Measurements from ENCODE around the gene RNF121. TPM values are rescaled to one million over a fixed set of nuclear protein-coding genes. Genes with fewer than 3 reads are reported as not detected.

Gene RNF121
- total and polyA plus RNA-seq, 2 donors (not counting 1 experiment from before 2014, with no cell fraction given): 31.7 to 56.0 TPM

DNA sequence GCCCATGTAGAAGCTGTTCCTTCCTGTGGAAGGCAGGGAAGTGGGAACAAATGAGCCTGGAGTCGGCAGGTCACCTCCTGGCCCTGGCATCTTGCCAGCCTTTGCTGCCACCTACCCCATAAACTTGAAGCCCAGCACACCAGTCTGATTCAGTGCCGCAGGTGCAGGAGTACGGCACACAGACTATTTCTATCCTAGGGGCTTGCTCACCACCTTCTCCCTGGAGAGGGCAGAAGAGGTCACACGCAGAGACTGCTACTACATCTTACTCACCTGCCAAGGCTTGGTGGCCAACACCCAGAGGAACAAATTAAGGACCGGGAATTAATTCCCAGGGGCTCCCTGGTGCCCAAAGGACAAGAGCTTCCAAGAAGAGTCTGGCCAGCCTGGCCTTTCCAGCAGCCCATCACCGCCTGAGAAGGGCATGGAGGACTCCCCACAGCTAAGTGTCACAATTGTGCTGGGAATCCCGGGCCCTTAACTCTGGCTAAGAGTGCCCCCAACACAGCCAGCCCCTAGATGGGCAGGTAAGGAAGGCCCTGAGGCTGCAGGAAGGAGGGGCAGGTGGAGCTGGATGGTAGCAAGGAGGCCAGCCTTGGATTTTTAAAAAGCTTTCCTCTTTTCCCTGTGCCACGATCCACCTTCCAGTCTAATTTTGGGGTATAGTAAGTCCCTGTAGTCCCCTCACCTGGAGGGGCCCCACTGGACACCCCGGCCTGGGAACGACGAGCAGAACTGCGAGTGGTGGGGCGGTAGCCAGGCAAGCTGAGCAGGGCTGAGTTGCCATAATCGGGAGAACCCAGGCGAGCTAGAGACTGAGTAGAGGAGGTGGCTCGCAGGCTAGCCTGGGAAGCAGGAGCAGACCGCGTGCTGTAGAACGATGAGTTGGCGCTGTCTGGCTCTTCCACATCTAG is 76.8 kb downstream of the RNF121 start:
- POLR2A ChIA-PET: no interaction called here

More for the DNA sequence above, 76.8 kb downstream of the RNF121 start:
- Histone ChIP-seq H3K27me3 (replicated peaks in 1 of 4; ENCODE audit: control extremely low read depth in 1 of 4, control insufficient read depth in 3 of 4, insufficient read depth in 4 of 4, low read length in 3 of 4) (no peaks in the 10 kb centered on the region), H2AFZ (ENCODE audit: insufficient read depth, low read depth, low read length, poor library complexity, severe bottlenecking) (no peak overlapping the region), H3K4me3 (ENCODE audit: control extremely low read depth in 1 of 5, extremely low read depth in 1 of 5, insufficient read depth in 1 of 5, low read depth in 2 of 5, low read length in 4 of 5) (no peak overlapping the region), H3K4me2 (replicated peaks; ENCODE audit: low read depth, low read length, poor library complexity, severe bottlenecking) (no peak overlapping the region), H4K20me1 (ENCODE audit: control insufficient read depth, insufficient read depth, low read length, poor library complexity, severe bottlenecking) (peaks cover 21% of the 10 kb centered on the region), H3K9ac (ENCODE audit: low read length) (no peak overlapping the region), H3K9me3 (ENCODE audit: control extremely low read depth in 1 of 3, control insufficient read depth in 2 of 3, insufficient read depth in 1 of 3, low read length in 2 of 3) (no peaks in the 10 kb centered on the region), H3K79me2 (ENCODE audit: control insufficient read depth, insufficient read depth, low read length) (no peaks in the 10 kb centered on the region), H3K4me1 (ENCODE audit: control insufficient read depth in 2 of 2, insufficient read depth in 2 of 2, low read length in 2 of 2) (no peaks in the 10 kb centered on the region), H3K27ac (ENCODE audit: low read length in 2 of 2) (no peak overlapping the region), H3K36me3 (replicated peaks in 1 of 2; ENCODE audit: control extremely low read depth in 1 of 2, control insufficient read depth in 1 of 2, extremely low read depth in 1 of 2, insufficient read depth in 2 of 2, low read length in 1 of 2) (peaks cover 2 to 93% of the 10 kb centered on the region in 2 experiments)
- Mint-ChIP-seq H3K27ac (peak overlapping the region; percentile 32), H3K27me3 (no peaks in the 10 kb centered on the region), H3K4me3 (no peak overlapping the region), H3K4me1 (peaks cover 6% of the 10 kb centered on the region), H3K9me3 (ENCODE audit: insufficient read depth) (no peaks in the 10 kb centered on the region)
- 96% methylated on average over 19 of the region's 20 CpGs for WGBS (ENCODE audit: insufficient coverage)
- no peak for ATAC-seq (ENCODE audit: low read depth)
- CTCF ChIA-PET: interaction anchor here (0.7 to 1.6 kb wide), 4 partner anchors 10 to 27 kb away, joined by 3 to 4 read pairs (median 4); no protein-coding TSS in a partner anchor
- no peak for TF ChIP-seq EZH2 (IDR thresholded peaks at IDR 0.05; ENCODE audit: borderline replicate concordance, insufficient read depth, low read depth, low read length, poor library complexity, severe bottlenecking)
- TF ChIP-seq, protein P1, sequence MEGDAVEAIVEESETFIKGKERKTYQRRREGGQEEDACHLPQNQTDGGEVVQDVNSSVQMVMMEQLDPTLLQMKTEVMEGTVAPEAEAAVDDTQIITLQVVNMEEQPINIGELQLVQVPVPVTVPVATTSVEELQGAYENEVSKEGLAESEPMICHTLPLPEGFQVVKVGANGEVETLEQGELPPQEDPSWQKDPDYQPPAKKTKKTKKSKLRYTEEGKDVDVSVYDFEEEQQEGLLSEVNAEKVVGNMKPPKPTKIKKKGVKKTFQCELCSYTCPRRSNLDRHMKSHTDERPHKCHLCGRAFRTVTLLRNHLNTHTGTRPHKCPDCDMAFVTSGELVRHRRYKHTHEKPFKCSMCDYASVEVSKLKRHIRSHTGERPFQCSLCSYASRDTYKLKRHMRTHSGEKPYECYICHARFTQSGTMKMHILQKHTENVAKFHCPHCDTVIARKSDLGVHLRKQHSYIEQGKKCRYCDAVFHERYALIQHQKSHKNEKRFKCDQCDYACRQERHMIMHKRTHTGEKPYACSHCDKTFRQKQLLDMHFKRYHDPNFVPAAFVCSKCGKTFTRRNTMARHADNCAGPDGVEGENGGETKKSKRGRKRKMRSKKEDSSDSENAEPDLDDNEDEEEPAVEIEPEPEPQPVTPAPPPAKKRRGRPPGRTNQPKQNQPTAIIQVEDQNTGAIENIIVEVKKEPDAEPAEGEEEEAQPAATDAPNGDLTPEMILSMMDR (IDR thresholded peaks at IDR 0.05): no peak
- DNase-seq: no peak
- intact Hi-C loops (cut with micrococcal nuclease): no loop called here
